ENCODE results near the gene ITPR2.

GRCh38 chr12:26340649-26341048, 492.3 kb downstream of the ITPR2 start:
- TF ChIP-seq CTCF (IDR thresholded peaks at IDR 0.05) (no peak), POLR2A (IDR thresholded peaks at IDR 0.05) (no peak)

All from lower leg skin (tissue), 3 donors.